ENCODE results near the gene PDE4D.

DNA sequence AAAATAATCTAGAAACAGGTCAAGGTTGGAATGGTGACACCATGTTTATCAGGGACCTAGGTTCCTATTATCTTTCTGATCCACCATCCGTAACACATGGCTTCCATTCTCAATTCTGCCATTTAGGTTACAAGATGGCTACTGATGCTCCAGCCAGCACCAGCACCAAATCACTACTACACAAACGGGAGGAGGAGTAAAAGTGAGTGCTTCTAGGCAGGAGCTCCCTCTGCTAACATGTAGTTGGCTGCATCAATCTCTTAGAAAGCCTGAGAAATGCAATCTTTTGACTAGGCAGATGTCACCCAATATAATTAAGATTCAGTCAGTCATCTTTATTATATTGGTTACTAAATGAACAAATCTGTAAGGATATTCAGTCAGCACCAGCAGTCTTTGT, 794.8 kb downstream of the PDE4D start:
- TF ChIP-seq, protein P1, sequence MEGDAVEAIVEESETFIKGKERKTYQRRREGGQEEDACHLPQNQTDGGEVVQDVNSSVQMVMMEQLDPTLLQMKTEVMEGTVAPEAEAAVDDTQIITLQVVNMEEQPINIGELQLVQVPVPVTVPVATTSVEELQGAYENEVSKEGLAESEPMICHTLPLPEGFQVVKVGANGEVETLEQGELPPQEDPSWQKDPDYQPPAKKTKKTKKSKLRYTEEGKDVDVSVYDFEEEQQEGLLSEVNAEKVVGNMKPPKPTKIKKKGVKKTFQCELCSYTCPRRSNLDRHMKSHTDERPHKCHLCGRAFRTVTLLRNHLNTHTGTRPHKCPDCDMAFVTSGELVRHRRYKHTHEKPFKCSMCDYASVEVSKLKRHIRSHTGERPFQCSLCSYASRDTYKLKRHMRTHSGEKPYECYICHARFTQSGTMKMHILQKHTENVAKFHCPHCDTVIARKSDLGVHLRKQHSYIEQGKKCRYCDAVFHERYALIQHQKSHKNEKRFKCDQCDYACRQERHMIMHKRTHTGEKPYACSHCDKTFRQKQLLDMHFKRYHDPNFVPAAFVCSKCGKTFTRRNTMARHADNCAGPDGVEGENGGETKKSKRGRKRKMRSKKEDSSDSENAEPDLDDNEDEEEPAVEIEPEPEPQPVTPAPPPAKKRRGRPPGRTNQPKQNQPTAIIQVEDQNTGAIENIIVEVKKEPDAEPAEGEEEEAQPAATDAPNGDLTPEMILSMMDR (IDR thresholded peaks at IDR 0.05; ENCODE audit: insufficient read depth, low read length) = no peak
- TF ChIP-seq, protein P2, sequence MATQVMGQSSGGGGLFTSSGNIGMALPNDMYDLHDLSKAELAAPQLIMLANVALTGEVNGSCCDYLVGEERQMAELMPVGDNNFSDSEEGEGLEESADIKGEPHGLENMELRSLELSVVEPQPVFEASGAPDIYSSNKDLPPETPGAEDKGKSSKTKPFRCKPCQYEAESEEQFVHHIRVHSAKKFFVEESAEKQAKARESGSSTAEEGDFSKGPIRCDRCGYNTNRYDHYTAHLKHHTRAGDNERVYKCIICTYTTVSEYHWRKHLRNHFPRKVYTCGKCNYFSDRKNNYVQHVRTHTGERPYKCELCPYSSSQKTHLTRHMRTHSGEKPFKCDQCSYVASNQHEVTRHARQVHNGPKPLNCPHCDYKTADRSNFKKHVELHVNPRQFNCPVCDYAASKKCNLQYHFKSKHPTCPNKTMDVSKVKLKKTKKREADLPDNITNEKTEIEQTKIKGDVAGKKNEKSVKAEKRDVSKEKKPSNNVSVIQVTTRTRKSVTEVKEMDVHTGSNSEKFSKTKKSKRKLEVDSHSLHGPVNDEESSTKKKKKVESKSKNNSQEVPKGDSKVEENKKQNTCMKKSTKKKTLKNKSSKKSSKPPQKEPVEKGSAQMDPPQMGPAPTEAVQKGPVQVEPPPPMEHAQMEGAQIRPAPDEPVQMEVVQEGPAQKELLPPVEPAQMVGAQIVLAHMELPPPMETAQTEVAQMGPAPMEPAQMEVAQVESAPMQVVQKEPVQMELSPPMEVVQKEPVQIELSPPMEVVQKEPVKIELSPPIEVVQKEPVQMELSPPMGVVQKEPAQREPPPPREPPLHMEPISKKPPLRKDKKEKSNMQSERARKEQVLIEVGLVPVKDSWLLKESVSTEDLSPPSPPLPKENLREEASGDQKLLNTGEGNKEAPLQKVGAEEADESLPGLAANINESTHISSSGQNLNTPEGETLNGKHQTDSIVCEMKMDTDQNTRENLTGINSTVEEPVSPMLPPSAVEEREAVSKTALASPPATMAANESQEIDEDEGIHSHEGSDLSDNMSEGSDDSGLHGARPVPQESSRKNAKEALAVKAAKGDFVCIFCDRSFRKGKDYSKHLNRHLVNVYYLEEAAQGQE (IDR thresholded peaks at IDR 0.05; ENCODE audit: insufficient replicate concordance, low read depth) = no peak
- no peak for TF ChIP-seq POLR2AphosphoS5 (IDR thresholded peaks at IDR 0.05; ENCODE audit: low read depth)
